HG03378 (cell line): ENCODE data around the gene HS6ST3.
A peak's percentile ranks its signal among the peaks of the same experiment; 100 is the strongest.
"Not testable (repeated sequence)": the region's sequence is repeated elsewhere in the genome, so short reads cannot be mapped to it uniquely, and the experiment has no call there.

ENCODE experiments used
- ATAC-seq: cut with Tn5 transposase; IDR thresholded peaks from one replicate; pipeline ENCODE4 v1.9.1; 2021; ENCODE audit warnings: mild to moderate bottlenecking, moderate library complexity; ENCODE audit not compliant: unreplicated experiment

Gene HS6ST3

GRCh38 chr13:96089749-96090239, at the start of gene HS6ST3:
TSS of gene HS6ST3 (plus strand) at chr13:96090107.
- peak; percentile 40 for ATAC-seq

GRCh38 chr13:96041326-96042110, 48.4 kb upstream of the HS6ST3 start:
- no peak for ATAC-seq

GRCh38 chr13:96044238-96044637, 45.7 kb upstream of the HS6ST3 start:
- ATAC-seq: no peak

GRCh38 chr13:96046449-96047126, 43.3 kb upstream of the HS6ST3 start:
- ATAC-seq: not testable (repeated sequence)

DNA sequence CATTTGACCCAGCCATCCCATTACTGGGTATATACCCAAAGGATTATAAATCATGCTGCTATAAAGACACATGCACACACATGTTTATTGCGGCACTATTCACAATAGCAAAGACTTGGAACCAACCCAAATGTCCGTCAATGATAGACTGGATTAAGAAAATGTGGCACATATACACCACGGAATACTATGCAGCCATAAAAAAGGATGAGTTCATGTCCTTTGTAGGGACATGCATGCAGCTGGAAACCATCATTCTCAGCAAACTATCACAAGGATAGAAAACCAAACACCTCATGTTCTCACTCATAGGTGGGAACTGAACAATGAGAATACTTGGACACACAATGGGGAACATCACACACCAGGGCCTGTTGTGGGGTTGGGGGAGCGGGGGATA, 39.0 kb upstream of the HS6ST3 start:
- ATAC-seq: not testable (repeated sequence)

DNA sequence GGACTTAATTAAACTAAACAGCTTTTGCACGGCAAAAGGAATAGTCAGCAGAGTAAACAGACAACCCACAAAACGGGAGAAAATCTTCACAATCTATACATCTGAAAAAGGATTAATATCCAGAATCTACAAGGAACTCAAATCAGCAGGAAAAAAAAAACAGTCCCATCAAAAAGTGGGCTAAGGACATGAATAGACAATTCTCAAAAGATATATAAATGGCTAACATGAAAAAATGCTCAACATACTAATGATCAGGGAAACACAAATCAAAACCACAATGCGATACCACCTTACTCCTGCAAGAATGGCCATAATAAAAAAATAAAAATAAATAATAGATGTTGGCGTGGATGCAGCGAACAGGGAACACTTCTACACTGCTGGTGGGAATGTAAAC, 38.4 kb upstream of the HS6ST3 start:
- ATAC-seq: not testable (repeated sequence)

DNA sequence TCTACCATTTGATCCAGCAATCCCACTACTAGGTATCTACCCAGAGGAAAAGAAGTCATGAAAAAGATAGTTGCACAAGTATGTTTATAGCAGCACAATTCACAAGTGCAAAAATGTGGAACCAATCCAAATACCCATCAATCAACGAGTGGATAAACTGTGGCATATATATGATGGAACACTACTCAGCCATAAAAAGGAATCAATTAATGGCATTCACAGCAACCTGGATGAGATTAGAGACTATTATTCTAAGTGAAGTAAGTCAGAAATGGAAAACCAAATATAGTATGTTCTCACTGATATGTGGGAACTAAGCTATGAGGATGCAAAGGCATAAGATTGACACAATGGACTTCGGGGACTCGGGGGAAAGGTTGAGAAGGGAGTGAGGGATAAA, 38.0 kb upstream of the HS6ST3 start:
- ATAC-seq: not testable (repeated sequence)

- ATAC-seq: peak; percentile 69
Measured at GRCh38 chr13:96052656-96053002, 37.3 kb upstream of the HS6ST3 start.

DNA sequence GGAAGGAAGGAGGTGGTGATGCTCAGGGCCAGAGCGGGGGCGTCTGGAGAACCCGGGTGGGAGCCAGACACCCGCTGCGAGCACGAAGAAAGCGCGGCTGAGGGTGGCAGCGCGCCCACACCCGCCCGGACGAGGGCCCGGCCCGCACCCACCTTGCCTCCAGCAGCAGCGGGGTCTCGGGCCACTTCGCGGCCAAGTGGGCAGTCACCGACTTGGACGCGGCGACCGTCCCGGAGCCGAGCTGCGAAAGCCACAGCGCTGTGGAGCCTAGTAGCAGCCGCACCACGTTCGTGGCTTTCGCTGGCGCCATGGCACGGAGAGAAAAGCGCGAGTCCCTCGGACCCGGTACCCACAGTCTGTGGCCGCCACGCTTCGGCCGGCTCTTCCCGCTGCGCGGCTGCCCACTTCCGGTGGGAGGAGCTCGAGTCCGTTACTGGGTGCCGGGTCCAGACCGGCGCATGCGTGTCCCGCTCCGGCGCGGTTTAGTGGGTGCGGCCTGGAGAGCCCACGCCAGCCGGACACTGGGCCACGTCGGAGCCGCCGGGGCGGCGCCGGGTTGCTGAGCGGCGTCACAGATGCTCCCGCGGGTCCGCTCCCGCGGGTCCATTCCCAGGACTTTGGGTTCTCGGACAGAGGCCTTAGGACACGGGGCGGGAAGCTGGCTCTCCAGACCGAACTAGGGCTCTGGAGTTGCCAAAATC, 36.8 kb upstream of the HS6ST3 start, which contains the start of gene UGGT2:
Gene UGGT2 (minus strand): TSS at position 399 of the 701 bp plus-strand sequence. CDS start 89 bp downstream, at position 310.
- ATAC-seq: peak; percentile 94

DNA sequence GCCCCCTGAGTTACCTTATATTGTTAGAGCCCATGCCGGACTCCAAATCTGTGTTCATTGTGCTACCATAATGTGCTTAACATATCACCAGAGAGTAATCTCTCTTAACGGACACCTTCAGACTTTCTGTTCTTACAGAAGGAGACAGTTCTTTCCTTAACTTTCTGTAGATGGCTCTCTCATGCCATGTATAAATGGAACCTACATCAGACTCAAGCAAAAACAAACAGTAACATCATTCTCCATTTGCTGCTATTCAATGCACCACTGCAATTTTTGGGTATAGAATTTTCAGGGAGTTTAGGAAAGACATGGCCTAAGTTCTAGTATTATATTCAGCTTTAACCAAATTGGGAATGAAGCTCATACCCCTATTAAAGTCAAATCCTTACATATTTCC, 24.1 kb upstream of the HS6ST3 start:
- ATAC-seq: no peak

DNA sequence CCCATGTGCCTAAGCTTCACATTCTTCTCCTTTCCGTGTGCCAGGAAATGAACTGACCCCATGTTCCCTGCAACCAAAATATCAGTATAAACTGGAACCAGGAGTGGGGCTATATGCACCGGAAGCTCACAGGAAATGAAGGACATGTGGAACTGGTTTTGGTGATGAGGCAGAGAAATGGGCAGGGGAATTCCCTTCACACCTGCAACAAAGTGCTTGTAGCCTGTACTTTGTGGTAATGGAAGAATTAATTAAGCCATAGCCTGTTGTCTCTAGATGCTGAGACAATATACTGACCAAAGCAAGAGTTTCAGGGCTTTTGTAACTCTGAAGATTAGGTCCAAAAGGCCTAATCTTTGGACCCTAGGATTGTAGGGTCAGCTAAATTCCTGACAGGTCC, 21.2 kb upstream of the HS6ST3 start:
- ATAC-seq: no peak

- no peak for ATAC-seq
Measured at GRCh38 chr13:96071504-96071903, 18.4 kb upstream of the HS6ST3 start.

GRCh38 chr13:96072392-96072791, 17.5 kb upstream of the HS6ST3 start:
- no peak for ATAC-seq

DNA sequence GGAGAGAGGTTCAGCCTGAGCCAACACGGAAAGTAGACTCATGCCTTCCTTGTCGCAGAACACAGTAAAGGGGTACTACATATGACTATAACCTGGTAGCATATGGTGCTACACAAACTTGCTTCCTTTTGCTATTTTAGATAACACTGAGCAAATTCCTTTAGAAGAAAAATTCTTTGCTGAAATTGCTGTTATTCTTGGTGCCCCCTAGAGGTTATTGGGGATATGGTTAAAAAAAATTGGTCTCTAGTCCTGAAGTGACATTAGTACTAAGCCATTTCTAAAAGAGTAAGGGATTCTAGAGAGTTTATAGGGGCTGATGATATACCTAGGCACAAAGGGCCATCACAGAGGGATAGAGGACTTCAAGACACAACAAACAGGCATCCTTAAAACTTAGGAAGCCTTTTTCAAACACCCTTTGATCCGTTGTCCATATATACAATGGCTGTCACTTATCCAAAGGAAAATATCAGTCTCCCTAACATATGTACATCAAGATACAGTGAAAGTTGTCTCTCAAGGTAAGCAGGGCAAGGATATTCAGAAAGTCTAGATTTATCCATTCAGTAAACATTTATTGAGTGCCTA, 13.9 kb upstream of the HS6ST3 start:
- no peak for ATAC-seq

GRCh38 chr13:96080676-96081075, 9.2 kb upstream of the HS6ST3 start:
- ATAC-seq: no peak

DNA sequence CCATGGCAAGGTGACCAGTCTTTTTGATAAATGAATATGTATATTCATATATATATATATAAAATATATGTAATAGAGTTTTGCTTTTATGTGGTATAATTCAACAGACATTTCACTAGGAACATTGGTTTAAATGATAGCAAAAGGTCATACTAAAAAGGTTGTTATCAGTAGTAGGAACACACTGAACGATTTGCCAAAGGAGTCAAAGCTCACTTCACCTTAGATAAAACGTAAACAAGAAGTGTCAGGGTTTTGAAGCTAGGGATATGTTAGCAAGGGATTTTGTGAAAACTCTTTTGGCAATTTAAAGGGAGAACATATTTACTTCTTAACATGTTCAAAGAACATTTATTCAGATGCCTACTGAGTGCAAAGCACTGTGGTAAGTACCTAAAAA, 8.0 kb upstream of the HS6ST3 start:
- ATAC-seq: no peak

GRCh38 chr13:96082640-96083039, 7.3 kb upstream of the HS6ST3 start:
- ATAC-seq: no peak

DNA sequence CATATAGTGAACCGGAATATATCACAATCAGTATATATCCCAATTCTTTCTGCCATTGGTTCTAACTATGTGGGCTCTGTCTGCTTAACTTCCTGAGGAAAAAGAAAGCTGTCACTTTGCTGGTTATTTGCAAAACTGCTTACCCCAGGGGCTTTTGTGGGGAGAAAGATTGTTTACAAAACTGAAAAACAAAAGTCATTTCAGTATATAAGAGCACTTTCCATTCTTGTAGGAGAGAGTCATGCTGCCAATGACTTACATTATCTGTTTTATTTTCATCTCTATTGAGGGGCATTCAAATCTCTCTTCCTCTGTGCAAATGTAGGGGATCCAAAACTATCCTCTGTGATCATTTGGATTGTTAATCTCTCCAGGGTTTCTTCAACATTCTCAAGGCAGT, 3.2 kb upstream of the HS6ST3 start:
- no peak for ATAC-seq

GRCh38 chr13:96089139-96089538, 768 bp upstream of the HS6ST3 start:
- ATAC-seq: no peak

- peak; percentile 21 for ATAC-seq
Measured at GRCh38 chr13:96090240-96091101, 564 bp downstream of the HS6ST3 start.
